Muscle layer of colon (tissue), 2 donors: ENCODE results near the gene AKAP10.

Experiments
- H3K27ac ChIP-seq: one replicate; pipeline ENCODE4 v1.7.0; 2013; ENCODE audit warnings: low read depth, mild to moderate bottlenecking, low read length, moderate library complexity
- H3K27me3 ChIP-seq, 2 donors: one replicate each; pipeline ENCODE4 v1.7.0; 2013; ENCODE audit warnings: low read length in 2 of 2, mild to moderate bottlenecking in 2 of 2; ENCODE audit not compliant: insufficient read depth in 2 of 2, control insufficient read depth in 1 of 2
- H3K36me3 ChIP-seq: one replicate; pipeline ENCODE4 v1.7.0; 2013; ENCODE audit warnings: mild to moderate bottlenecking, low read length; ENCODE audit not compliant: insufficient read depth
- H3K4me1 ChIP-seq: one replicate; pipeline ENCODE4 v1.7.0; 2013; ENCODE audit warnings: mild to moderate bottlenecking, low read length; ENCODE audit not compliant: insufficient read depth
- H3K4me3 ChIP-seq, 2 donors: one replicate each; pipeline ENCODE4 v1.7.0; 2013; ENCODE audit warnings: low read length in 2 of 2, low read depth in 1 of 2, mild to moderate bottlenecking in 1 of 2, moderate library complexity in 1 of 2
- H3K9ac ChIP-seq: one replicate; pipeline ENCODE4 v1.7.0; 2013; ENCODE audit warnings: low read length
- H3K9me3 ChIP-seq: one replicate; pipeline ENCODE4 v1.7.0; 2013; ENCODE audit warnings: mild to moderate bottlenecking, low read length
- donor health status: abdominal sarcoma.
- donor health status: Adenocarcinoma of cecum.

The AKAP10 gene

DNA sequence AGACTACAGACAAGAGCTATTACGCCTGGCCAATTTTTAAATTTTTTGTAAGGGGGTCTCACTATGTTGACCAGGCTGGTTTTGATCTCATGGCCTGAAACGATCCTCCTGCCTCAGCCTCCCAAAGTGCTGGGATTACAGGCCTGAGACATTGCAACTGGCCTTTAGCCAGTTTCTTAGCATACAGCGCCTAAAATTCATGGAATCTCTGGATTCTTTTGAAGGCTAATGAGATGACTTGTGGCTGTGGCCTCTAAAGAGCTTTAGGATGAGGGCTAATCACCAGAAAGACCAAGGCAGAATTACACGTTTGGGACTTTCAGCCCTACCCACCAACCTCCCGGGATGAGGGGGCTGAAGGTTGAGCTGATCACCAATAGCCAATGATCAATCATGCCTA lies 34.6 kb downstream of the AKAP10 start:
- H3K27ac ChIP-seq, result no peak overlapping the region
- H3K27me3 ChIP-seq, result no peaks in the 10 kb centered on the region
- H3K4me3 ChIP-seq, result no peak overlapping the region
- peaks cover 22% of the 10 kb centered on the region for H3K4me1 ChIP-seq
- no peak overlapping the region for H3K9ac ChIP-seq
- peaks cover 31% of the 10 kb centered on the region for H3K36me3 ChIP-seq
- no peaks in the 10 kb centered on the region for H3K9me3 ChIP-seq

DNA sequence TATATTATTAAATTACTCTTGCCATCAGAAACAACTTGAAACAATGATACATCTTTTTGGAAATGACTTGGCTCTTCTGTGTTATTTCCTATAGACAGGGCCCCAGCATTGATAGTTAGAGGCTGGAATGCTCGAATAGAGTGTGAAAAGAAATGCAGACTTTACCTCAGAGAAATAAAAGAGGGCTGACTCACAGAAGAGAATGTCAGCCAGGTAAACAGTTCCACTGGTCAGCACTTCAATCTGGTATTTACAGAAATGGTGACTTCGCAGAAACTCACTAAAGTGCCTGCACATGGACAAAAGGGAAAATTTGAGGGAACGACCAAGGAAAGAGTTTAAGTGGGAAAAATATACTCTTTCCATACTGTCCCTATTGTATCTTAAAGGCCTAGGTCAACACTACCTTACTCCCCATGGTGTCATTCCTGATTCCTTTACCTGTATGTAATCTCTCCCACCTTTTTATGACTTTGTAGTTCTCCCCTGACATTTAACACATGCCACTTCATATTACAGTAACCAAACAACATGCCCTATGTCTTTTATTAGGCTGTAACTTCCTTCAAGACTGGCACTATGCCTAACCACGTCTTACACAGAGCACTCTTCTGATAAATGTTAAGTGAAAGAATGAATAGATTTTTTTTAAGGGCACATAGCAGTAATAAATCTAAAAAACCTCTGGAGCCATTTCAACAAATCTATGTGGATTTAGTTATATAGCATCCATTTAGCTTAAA lies 36.7 kb downstream of the AKAP10 start:
- Histone ChIP-seq H3K36me3 (peaks cover 34% of the 10 kb centered on the region), H3K4me1 (peaks cover 18% of the 10 kb centered on the region), H3K27me3 (no peaks in the 10 kb centered on the region), H3K9me3 (no peaks in the 10 kb centered on the region), H3K4me3 (no peak overlapping the region), H3K9ac (no peak overlapping the region), H3K27ac (no peak overlapping the region)

GRCh38 chr17:19939993-19940721 lies 37.5 kb downstream of the AKAP10 start:
- Histone ChIP-seq H3K9ac (no peak overlapping the region), H3K27me3 (no peaks in the 10 kb centered on the region), H3K36me3 (peaks cover 33% of the 10 kb centered on the region), H3K27ac (no peak overlapping the region), H3K4me1 (peaks cover 18% of the 10 kb centered on the region), H3K4me3 (no peak overlapping the region), H3K9me3 (no peaks in the 10 kb centered on the region)

DNA sequence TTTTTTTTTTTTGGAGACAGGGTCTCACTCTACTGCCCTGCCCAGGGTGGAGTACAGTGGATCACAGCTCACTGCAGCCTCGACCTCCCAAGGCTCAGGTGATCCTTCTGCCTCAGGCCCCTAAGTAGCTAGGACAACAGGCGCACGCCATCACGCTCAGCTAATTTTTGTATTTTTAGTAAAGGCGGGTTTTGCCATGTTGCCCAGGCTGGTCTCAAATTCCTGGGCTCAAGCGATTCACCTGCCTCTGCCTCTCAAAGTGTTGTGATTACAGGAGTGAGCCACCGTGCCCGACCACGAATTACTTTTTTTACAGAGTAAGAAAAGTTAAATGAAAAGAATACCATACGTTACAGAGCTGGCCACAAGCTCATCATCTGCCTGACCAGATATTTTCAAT lies 38.9 kb downstream of the AKAP10 start:
- H3K9me3 ChIP-seq, result no peaks in the 10 kb centered on the region
- H3K27ac ChIP-seq, result no peak overlapping the region
- peaks cover 40% of the 10 kb centered on the region for H3K36me3 ChIP-seq
- no peak overlapping the region for H3K4me3 ChIP-seq
- no peaks in the 10 kb centered on the region for H3K27me3 ChIP-seq
- peaks cover 18% of the 10 kb centered on the region for H3K4me1 ChIP-seq
- no peak overlapping the region for H3K9ac ChIP-seq

- H3K27ac ChIP-seq, result no peak overlapping the region
- no peaks in the 10 kb centered on the region for H3K27me3 ChIP-seq
- no peak overlapping the region for H3K9ac ChIP-seq
- no peaks in the 10 kb centered on the region for H3K9me3 ChIP-seq
- peaks cover 40% of the 10 kb centered on the region for H3K36me3 ChIP-seq
- H3K4me3 ChIP-seq, result no peak overlapping the region
- H3K4me1 ChIP-seq, result peaks cover 18% of the 10 kb centered on the region
Observed at GRCh38 chr17:19937522-19937921, 40.1 kb downstream of the AKAP10 start.

GRCh38 chr17:19935169-19935568 lies 42.5 kb downstream of the AKAP10 start:
- Histone ChIP-seq H3K36me3 (peaks cover 44% of the 10 kb centered on the region), H3K4me1 (no peaks in the 10 kb centered on the region), H3K9ac (no peak overlapping the region), H3K27me3 (no peaks in the 10 kb centered on the region), H3K4me3 (no peak overlapping the region), H3K9me3 (no peaks in the 10 kb centered on the region), H3K27ac (no peak overlapping the region)

GRCh38 chr17:19933628-19934027 lies 44.0 kb downstream of the AKAP10 start:
- Histone ChIP-seq H3K27me3 (no peaks in the 10 kb centered on the region), H3K9me3 (no peaks in the 10 kb centered on the region), H3K4me3 (no peak overlapping the region), H3K36me3 (peaks cover 42% of the 10 kb centered on the region), H3K9ac (no peak overlapping the region), H3K27ac (no peak overlapping the region), H3K4me1 (no peaks in the 10 kb centered on the region)

DNA sequence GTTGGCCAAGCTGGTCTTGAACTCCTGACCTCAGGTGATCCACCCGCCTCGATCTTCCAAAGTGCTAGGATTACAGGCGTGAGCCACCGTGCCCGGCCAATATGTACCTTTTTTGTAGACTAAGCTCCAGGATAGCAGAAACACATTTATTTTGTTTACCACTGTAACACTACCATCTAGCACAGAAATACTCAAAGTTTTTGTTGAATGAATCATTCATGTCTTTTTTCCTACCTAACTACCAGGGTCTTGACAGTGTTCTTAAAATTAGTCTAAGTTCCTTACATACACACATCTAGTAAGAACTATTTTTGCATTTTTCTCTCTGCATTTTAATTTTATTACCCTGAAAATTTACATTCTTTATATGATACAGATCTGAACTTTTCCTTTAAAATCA lies 44.4 kb downstream of the AKAP10 start:
- H3K27ac ChIP-seq, result no peak overlapping the region
- H3K9ac ChIP-seq, result no peak overlapping the region
- peaks cover 40% of the 10 kb centered on the region for H3K36me3 ChIP-seq
- H3K4me3 ChIP-seq, result no peak overlapping the region
- H3K27me3 ChIP-seq, result no peaks in the 10 kb centered on the region
- H3K9me3 ChIP-seq, result no peaks in the 10 kb centered on the region
- H3K4me1 ChIP-seq, result no peaks in the 10 kb centered on the region

- Histone ChIP-seq H3K4me1 (no peaks in the 10 kb centered on the region), H3K36me3 (peaks cover 29% of the 10 kb centered on the region), H3K27ac (no peak overlapping the region), H3K27me3 (no peaks in the 10 kb centered on the region), H3K4me3 (no peak overlapping the region), H3K9me3 (no peaks in the 10 kb centered on the region), H3K9ac (no peak overlapping the region)
Observed at GRCh38 chr17:19928299-19928698, 49.3 kb downstream of the AKAP10 start.

- Histone ChIP-seq H3K4me3 (no peak overlapping the region), H3K9me3 (no peaks in the 10 kb centered on the region), H3K27ac (no peak overlapping the region), H3K36me3 (peaks cover 26% of the 10 kb centered on the region), H3K9ac (no peak overlapping the region), H3K27me3 (no peaks in the 10 kb centered on the region), H3K4me1 (no peaks in the 10 kb centered on the region)
Observed at GRCh38 chr17:19915245-19915978, 62.2 kb downstream of the AKAP10 start.

DNA sequence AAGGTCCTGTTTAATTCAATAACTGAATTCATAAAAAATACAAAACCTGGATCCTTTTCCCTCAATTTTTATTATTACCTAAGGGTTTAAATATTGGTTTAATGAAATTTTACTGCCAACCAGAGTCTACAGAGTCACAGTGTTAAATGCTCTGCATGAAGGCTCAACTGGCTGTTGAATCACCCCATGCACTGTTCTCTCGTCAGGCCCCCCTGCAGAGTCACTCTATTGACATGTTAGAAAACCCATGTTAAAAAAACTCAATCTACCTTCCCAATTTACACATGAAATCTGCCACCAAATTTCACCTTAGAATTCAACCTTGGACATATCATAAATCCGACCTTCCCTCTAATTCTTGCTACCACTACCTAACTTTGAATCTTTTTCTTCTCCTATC lies 66.6 kb downstream of the AKAP10 start:
- H3K27me3 ChIP-seq, result no peaks in the 10 kb centered on the region

More for the DNA sequence above, 66.6 kb downstream of the AKAP10 start:
- H3K9ac ChIP-seq, result no peak overlapping the region
- H3K27ac ChIP-seq, result no peak overlapping the region
- no peaks in the 10 kb centered on the region for H3K9me3 ChIP-seq
- H3K4me3 ChIP-seq, result no peak overlapping the region
- peaks cover 53% of the 10 kb centered on the region for H3K36me3 ChIP-seq
- H3K4me1 ChIP-seq, result no peaks in the 10 kb centered on the region
